SK-N-SH (cell line): ENCODE data around the gene DACH1. TPM values are rescaled to one million over a fixed set of nuclear protein-coding genes. Genes with fewer than 3 reads are reported as not detected.

Experiments used
- CTCF ChIA-PET: fragments of 300-600, 350-600 bp; formaldehyde crosslinking; extraction: SDS; loops from one replicate; lab custom pipeline; 2021; lab: Yijun Ruan, JAX
- POLR2A ChIA-PET: fragments of 350-600 bp; sonication (Branson Sonifier 250); formaldehyde crosslinking; extraction: SDS; loops from one replicate; lab custom pipeline; 2020; ENCODE audit warnings: antibody characterized with exemption, inconsistent platforms; lab: Yijun Ruan, JAX
- DNase-seq: peaks from one replicate; pipeline ENCODE4 v3.0.0; 2012
- H2AFZ ChIP-seq: fragments of 200-600 bp; sonication (generic); 2 replicates; pipeline ENCODE4 v1.8.1; 2016; ENCODE audit warnings: antibody characterized with exemption, mild to moderate bottlenecking, low read depth
- H3F3A ChIP-seq: fragments of 200-600 bp; sonication (generic); replicated peaks from 2 replicates; pipeline ENCODE3; 2016; ENCODE audit warnings: antibody characterized with exemption, mild to moderate bottlenecking; ENCODE audit not compliant: insufficient read depth
- H3K27ac ChIP-seq, 2 experiments: fragments of 200-500 bp in 1 of 2; fragments of 200-600 bp in 1 of 2; sonication (Bioruptor generic) in 1 of 2; sonication (generic), shearing (Covaris generic) in 1 of 2; 2 replicates each; pipeline versions ENCODE4 v1.5.1 to v1.6.1; 2014 to 2016; ENCODE audit warnings: low read depth in 2 of 2, inconsistent platforms in 1 of 2, low read length in 1 of 2, mild to moderate bottlenecking in 1 of 2, mixed read lengths in 1 of 2
- H3K27me3 ChIP-seq: fragments of 200-600 bp; sonication (generic), shearing (Covaris generic); 2 replicates; pipeline ENCODE4 v1.6.1; 2016; ENCODE audit warnings: mixed run types; ENCODE audit not compliant: insufficient read depth
- H3K36me3 ChIP-seq, 2 experiments: fragments of 200-500 bp in 1 of 2; fragments of 200-600 bp in 1 of 2; sonication (Bioruptor generic) in 1 of 2; sonication (generic) in 1 of 2; replicated peaks in 1 of 2; 2 replicates each; pipeline versions ENCODE3 to v1.5.1; 2014 to 2016; ENCODE audit warnings: low read length in 1 of 2, mild to moderate bottlenecking in 1 of 2; ENCODE audit not compliant: insufficient read depth in 2 of 2, control insufficient read depth in 1 of 2
- H3K4me1 ChIP-seq, 2 experiments: fragments of 200-500 bp in 1 of 2; fragments of 200-600 bp in 1 of 2; sonication (Bioruptor generic) in 1 of 2; sonication (generic), shearing (Covaris generic) in 1 of 2; 2 replicates each; pipeline versions ENCODE4 v1.5.1 to v1.6.1; 2014 to 2016; ENCODE audit warnings: low read depth in 1 of 2, low read length in 1 of 2, mixed run types in 1 of 2; ENCODE audit not compliant: insufficient read depth in 2 of 2, control insufficient read depth in 1 of 2
- H3K4me2 ChIP-seq: fragments of 200-600 bp; sonication (generic), shearing (Covaris generic); 2 replicates; pipeline ENCODE4 v1.6.1; 2017; ENCODE audit warnings: mixed run types
- H3K4me3 ChIP-seq, 2 experiments: fragments of 200-500 bp in 1 of 2; fragments of 200-600 bp in 1 of 2; sonication (Bioruptor generic) in 1 of 2; sonication (generic), shearing (Covaris generic) in 1 of 2; 2 replicates each; pipeline versions ENCODE4 v1.5.1 to v1.8.1; 2014 to 2016; ENCODE audit warnings: low read depth in 2 of 2, inconsistent platforms in 1 of 2, low read length in 1 of 2, mild to moderate bottlenecking in 1 of 2, mixed read lengths in 1 of 2, moderate library complexity in 1 of 2
- H3K79me2 ChIP-seq: fragments of 200-600 bp; sonication (generic); 2 replicates; pipeline ENCODE4 v1.8.1; 2017; ENCODE audit warnings: mild to moderate bottlenecking; ENCODE audit not compliant: insufficient read depth
- H3K9ac ChIP-seq: fragments of 200-600 bp; sonication (generic); 2 replicates; pipeline ENCODE4 v1.6.1; 2017; ENCODE audit warnings: mixed run types
- H3K9me2 ChIP-seq: fragments of 200-600 bp; sonication (generic); 2 replicates; pipeline ENCODE4 v1.6.1; 2017; ENCODE audit warnings: mixed run types
- H3K9me3 ChIP-seq: fragments of 200-600 bp; sonication (generic); 2 replicates; pipeline ENCODE4 v1.6.1; 2017; ENCODE audit warnings: mixed run types, mild to moderate bottlenecking, moderate library complexity
- H4K20me1 ChIP-seq: fragments of 200-600 bp; sonication (generic); 2 replicates; pipeline ENCODE4 v1.6.1; 2017; ENCODE audit warnings: mild to moderate bottlenecking, mixed run types; ENCODE audit not compliant: insufficient read depth
- CHD2 ChIP-seq: fragments of 150-350 bp; IDR thresholded peaks from 2 replicates; pipeline ENCODE4 v1.6.1; 2018; ENCODE audit warnings: low read length; ENCODE audit not compliant: partially characterized antibody
- CTCF ChIP-seq: fragments of 200-600 bp; sonication (generic); IDR thresholded peaks from 2 replicates; pipeline ENCODE4 v1.6.1; 2017; ENCODE audit warnings: antibody characterized with exemption, mild to moderate bottlenecking, moderate library complexity
- ELF1 ChIP-seq: IDR thresholded peaks from 2 replicates; pipeline ENCODE4 v1.4.0; 2012
- EZH2phosphoT487 ChIP-seq: fragments of 200-600 bp; sonication (generic); IDR thresholded peaks from 2 replicates; pipeline ENCODE4 v1.6.1; 2017; ENCODE audit warnings: low read depth, mixed run types, mild to moderate bottlenecking, antibody characterized with exemption, moderate library complexity, borderline replicate concordance
- GATA2 ChIP-seq: sonication (generic); formaldehyde crosslinking; IDR thresholded peaks from 2 replicates; pipeline ENCODE4 v1.5.0; 2020; ENCODE audit warnings: mild to moderate bottlenecking, missing genetic modification reagents
- MXI1 ChIP-seq: IDR thresholded peaks from 2 replicates; pipeline ENCODE4 v1.6.1; 2012; ENCODE audit warnings: mild to moderate bottlenecking, low read depth, low read length, improper control_type of control experiment
- NFIC ChIP-seq: IDR thresholded peaks from 2 replicates; pipeline ENCODE4 v1.4.0; 2012; ENCODE audit warnings: borderline replicate concordance
- NRF1 ChIP-seq: IDR thresholded peaks from 2 replicates; pipeline ENCODE4 v1.6.1; 2012; ENCODE audit warnings: low read depth, mild to moderate bottlenecking, low read length
- POLR2AphosphoS5 ChIP-seq: IDR thresholded peaks from 2 replicates; pipeline ENCODE4 v1.6.1; 2012; ENCODE audit warnings: low read depth, low read length
- RAD21 ChIP-seq: IDR thresholded peaks from 2 replicates; pipeline ENCODE4 v1.6.1; 2012; ENCODE audit warnings: mild to moderate bottlenecking, low read length
- RFX5 ChIP-seq: IDR thresholded peaks from 2 replicates; pipeline ENCODE4 v1.6.1; 2012; ENCODE audit warnings: mild to moderate bottlenecking, improper control_type of control experiment, low read length
- RXRA ChIP-seq: IDR thresholded peaks from 2 replicates; pipeline ENCODE4 v1.4.0; 2012; ENCODE audit warnings: low read depth, mild to moderate bottlenecking, borderline replicate concordance
- SIN3A ChIP-seq: IDR thresholded peaks from 2 replicates; pipeline ENCODE4 v1.6.1; 2012; ENCODE audit warnings: low read depth, mild to moderate bottlenecking, low read length, moderate library complexity, borderline replicate concordance
- TAF1 ChIP-seq: IDR thresholded peaks from 2 replicates; pipeline ENCODE4 v1.6.1; 2012; ENCODE audit warnings: low read depth, mild to moderate bottlenecking, low read length, moderate library complexity, borderline replicate concordance
- TEAD4 ChIP-seq: IDR thresholded peaks from 2 replicates; pipeline ENCODE4 v1.4.0; 2012; ENCODE audit warnings: mild to moderate bottlenecking, borderline replicate concordance; ENCODE audit not compliant: insufficient read depth
- YY1 ChIP-seq: IDR thresholded peaks from 2 replicates; pipeline ENCODE4 v1.4.0; 2012; ENCODE audit warnings: low read depth, mild to moderate bottlenecking
- WGBS: methylation state at CpG from one replicate; pipeline ENCODE4 v1.1.6; 2017; ENCODE audit warnings: low lambda C conversion rate; 5-methylcytosine and 5-hydroxymethylcytosine counted together
- polyA plus RNA-seq, 3 experiments: library from polyadenylated mRNA; depleted of rRNA; stranded (reverse); fragments of >200 nt; gene quantifications; 2 replicates each; pipeline ENCODE4 v1.2.3, GENCODE V29; 2012
- TF ChIP-seq, protein P1 (sequence below): IDR thresholded peaks from 2 replicates; pipeline ENCODE4 v1.4.0; 2012; ENCODE audit warnings: low read depth, borderline replicate concordance
- TF ChIP-seq, protein P2 (sequence below): IDR thresholded peaks from 2 replicates; pipeline ENCODE4 v1.4.0; 2012; ENCODE audit warnings: low read depth
- TF ChIP-seq, protein P3 (sequence below): fragments of 150-350 bp; IDR thresholded peaks from 2 replicates; pipeline ENCODE4 v1.6.1; 2017; ENCODE audit warnings: antibody characterized with exemption, low read length, low read depth, borderline replicate concordance

The DACH1 gene
- polyA plus RNA-seq, 1 of the 3 experiments (the other 2 are of a cell fraction) = 0.21 TPM

DNA sequence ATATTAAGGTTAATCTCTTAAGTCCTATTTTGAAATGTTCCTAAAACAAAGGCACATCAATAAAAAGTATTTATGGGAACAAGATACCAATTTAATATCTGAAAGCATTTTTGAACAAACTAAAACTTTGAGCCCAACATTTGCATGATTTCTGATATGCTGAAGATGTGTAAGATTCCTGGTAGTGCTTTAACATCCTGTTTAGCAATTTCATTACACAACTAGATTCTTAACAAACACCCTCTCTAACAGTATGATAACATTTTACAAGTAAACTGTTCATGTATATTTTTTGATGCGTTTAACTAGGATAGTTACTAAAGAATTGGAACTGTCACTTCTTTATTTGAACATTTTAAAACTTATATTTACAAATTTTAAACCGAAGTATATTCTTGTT is 63.9 kb downstream of the DACH1 start:
- TF ChIP-seq MXI1 (no peak), SIN3A (no peak), CHD2 (no peak), YY1 (no peak), CTCF (no peak), EZH2phosphoT487 (no peak), ELF1 (no peak), RAD21 (no peak), POLR2AphosphoS5 (no peak), TAF1 (no peak), NRF1 (no peak), NFIC (no peak), RFX5 (no peak), TEAD4 (no peak), RXRA (no peak), GATA2 (CRISPR knock-in tag) (no peak)
- TF ChIP-seq, protein P1, sequence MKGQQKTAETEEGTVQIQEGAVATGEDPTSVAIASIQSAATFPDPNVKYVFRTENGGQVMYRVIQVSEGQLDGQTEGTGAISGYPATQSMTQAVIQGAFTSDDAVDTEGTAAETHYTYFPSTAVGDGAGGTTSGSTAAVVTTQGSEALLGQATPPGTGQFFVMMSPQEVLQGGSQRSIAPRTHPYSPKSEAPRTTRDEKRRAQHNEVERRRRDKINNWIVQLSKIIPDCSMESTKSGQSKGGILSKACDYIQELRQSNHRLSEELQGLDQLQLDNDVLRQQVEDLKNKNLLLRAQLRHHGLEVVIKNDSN = no peak
- TF ChIP-seq, protein P2, sequence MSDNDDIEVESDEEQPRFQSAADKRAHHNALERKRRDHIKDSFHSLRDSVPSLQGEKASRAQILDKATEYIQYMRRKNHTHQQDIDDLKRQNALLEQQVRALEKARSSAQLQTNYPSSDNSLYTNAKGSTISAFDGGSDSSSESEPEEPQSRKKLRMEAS = no peak
- TF ChIP-seq, protein P3, sequence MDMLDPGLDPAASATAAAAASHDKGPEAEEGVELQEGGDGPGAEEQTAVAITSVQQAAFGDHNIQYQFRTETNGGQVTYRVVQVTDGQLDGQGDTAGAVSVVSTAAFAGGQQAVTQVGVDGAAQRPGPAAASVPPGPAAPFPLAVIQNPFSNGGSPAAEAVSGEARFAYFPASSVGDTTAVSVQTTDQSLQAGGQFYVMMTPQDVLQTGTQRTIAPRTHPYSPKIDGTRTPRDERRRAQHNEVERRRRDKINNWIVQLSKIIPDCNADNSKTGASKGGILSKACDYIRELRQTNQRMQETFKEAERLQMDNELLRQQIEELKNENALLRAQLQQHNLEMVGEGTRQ = no peak
- Histone ChIP-seq H2AFZ (no peak overlapping the region), H3K9me2 (no peaks in the 10 kb centered on the region), H3F3A (no peaks in the 10 kb centered on the region), H3K4me3 (no peak overlapping the region), H3K27ac (peak overlapping the region in 1 of 2 experiments; percentile 95; a peak in 2 of 4 replicates), H3K79me2 (no peaks in the 10 kb centered on the region), H3K9ac (no peak overlapping the region), H3K9me3 (no peaks in the 10 kb centered on the region), H4K20me1 (no peaks in the 10 kb centered on the region), H3K27me3 (no peaks in the 10 kb centered on the region), H3K36me3 (no peaks in the 10 kb centered on the region), H3K4me2 (no peak overlapping the region), H3K4me1 (peaks cover 0 to 37% of the 10 kb centered on the region in 2 experiments; a peak in 3 of 4 replicates)
- 62% methylated on average over 2 of the region's 2 CpGs for WGBS
- DNase-seq = no peak
- ChIA-PET POLR2A (no interaction called here), CTCF (no interaction called here)
